ENCODE measurements around the gene TSNAXIP1.
A peak's percentile ranks its signal among the peaks of the same experiment; 100 is the strongest.

Gene TSNAXIP1

DNA sequence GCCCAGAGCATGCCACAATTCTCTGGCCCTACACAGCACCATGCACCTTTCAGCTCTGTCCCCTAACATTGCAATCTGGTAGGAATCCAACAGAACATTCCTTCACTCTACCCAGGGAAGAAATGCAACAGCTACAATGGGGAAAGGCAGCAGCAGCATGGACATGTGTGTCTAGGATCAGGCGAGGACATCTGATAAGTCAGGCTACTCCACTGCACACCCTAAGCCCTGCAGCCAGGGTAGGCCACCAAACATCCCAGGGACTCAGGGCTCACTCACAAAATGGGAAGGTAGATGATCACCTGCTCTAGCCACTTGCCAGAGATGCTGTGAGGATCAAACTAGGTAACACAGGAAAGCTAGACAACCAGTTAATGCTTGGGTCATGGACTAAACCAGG, 5.4 kb upstream of the TSNAXIP1 start:
- peak overlapping the region; percentile 71 for H3K4me2 ChIP-seq (ENCODE audit: low read depth, low read length, poor library complexity, severe bottlenecking)
- H3F3A ChIP-seq (ENCODE audit: low read depth) = no peaks in the 10 kb centered on the region
- H3K9ac ChIP-seq (ENCODE audit: low read depth, low read length, poor library complexity, severe bottlenecking) = peak overlapping the region; percentile 27
- H3K4me1 ChIP-seq (ENCODE audit: insufficient read depth, low read length, poor library complexity, severe bottlenecking) = peaks cover 54% of the 10 kb centered on the region
- peak overlapping the region; percentile 57 for H3K4me3 ChIP-seq (ENCODE audit: low read length, poor library complexity, severe bottlenecking)
- H3K27me3 ChIP-seq (ENCODE audit: insufficient read depth, low read length, poor library complexity, severe bottlenecking) = no peaks in the 10 kb centered on the region
- H3K79me2 ChIP-seq (ENCODE audit: insufficient read depth, low read length) = peaks cover 91% of the 10 kb centered on the region
- H3K9me2 ChIP-seq (replicated peaks; ENCODE audit: low read depth, low read length) = no peaks in the 10 kb centered on the region
- H4K20me1 ChIP-seq (ENCODE audit: insufficient read depth, low read length, poor library complexity, severe bottlenecking) = peaks cover 46% of the 10 kb centered on the region
- no peak overlapping the region for H2AFZ ChIP-seq (ENCODE audit: low read length)
- H3K9me3 ChIP-seq (ENCODE audit: insufficient read depth, low read depth, low read length) = no peaks in the 10 kb centered on the region
- no peak for TF ChIP-seq EZH2phosphoT487 (IDR thresholded peaks at IDR 0.05; ENCODE audit: borderline replicate concordance)
- TF ChIP-seq, protein P1, sequence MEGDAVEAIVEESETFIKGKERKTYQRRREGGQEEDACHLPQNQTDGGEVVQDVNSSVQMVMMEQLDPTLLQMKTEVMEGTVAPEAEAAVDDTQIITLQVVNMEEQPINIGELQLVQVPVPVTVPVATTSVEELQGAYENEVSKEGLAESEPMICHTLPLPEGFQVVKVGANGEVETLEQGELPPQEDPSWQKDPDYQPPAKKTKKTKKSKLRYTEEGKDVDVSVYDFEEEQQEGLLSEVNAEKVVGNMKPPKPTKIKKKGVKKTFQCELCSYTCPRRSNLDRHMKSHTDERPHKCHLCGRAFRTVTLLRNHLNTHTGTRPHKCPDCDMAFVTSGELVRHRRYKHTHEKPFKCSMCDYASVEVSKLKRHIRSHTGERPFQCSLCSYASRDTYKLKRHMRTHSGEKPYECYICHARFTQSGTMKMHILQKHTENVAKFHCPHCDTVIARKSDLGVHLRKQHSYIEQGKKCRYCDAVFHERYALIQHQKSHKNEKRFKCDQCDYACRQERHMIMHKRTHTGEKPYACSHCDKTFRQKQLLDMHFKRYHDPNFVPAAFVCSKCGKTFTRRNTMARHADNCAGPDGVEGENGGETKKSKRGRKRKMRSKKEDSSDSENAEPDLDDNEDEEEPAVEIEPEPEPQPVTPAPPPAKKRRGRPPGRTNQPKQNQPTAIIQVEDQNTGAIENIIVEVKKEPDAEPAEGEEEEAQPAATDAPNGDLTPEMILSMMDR (conservative IDR thresholded peaks at IDR 0.05; ENCODE audit: low read length) = no peak
- H3K36me3 ChIP-seq (ENCODE audit: insufficient read depth, low read length) = peaks cover 7% of the 10 kb centered on the region; the same call in 1 of the 2 replicates

DNA sequence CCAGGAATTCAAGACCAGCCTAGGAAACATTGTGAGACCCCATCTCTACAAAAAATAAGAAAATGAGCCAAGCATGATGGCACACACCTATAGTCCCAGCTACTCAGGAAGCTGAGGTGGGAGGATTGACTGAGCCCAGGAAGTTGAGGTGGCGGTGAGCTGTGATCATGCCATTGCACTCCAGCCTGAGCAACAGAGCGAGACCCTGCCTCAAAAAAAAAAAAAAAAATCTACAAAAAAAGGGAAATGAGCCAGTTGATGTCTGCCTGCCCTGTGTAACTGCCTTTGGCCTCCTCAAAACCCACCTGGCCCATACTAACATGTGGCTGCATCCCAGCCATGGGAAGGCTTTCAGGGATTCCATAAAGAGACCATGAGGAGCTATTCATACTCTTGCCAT, 4.8 kb upstream of the TSNAXIP1 start:
- Histone ChIP-seq H3K9me3 (ENCODE audit: insufficient read depth, low read depth, low read length) (no peaks in the 10 kb centered on the region), H3K9ac (ENCODE audit: low read depth, low read length, poor library complexity, severe bottlenecking) (peak overlapping the region; percentile 27), H3K4me2 (ENCODE audit: low read depth, low read length, poor library complexity, severe bottlenecking) (peak overlapping the region; percentile 71), H3K9me2 (replicated peaks; ENCODE audit: low read depth, low read length) (no peaks in the 10 kb centered on the region), H3K36me3 (ENCODE audit: insufficient read depth, low read length) (peaks cover 7% of the 10 kb centered on the region; the same call in 1 of the 2 replicates), H3K4me3 (ENCODE audit: low read length, poor library complexity, severe bottlenecking) (peak overlapping the region; percentile 57), H3K4me1 (ENCODE audit: insufficient read depth, low read length, poor library complexity, severe bottlenecking) (peaks cover 52% of the 10 kb centered on the region), H3K79me2 (ENCODE audit: insufficient read depth, low read length) (peaks cover 85% of the 10 kb centered on the region), H4K20me1 (ENCODE audit: insufficient read depth, low read length, poor library complexity, severe bottlenecking) (peaks cover 43% of the 10 kb centered on the region), H3K27me3 (ENCODE audit: insufficient read depth, low read length, poor library complexity, severe bottlenecking) (no peaks in the 10 kb centered on the region), H3F3A (ENCODE audit: low read depth) (no peaks in the 10 kb centered on the region), H2AFZ (ENCODE audit: low read length) (no peak overlapping the region)
- TF ChIP-seq EZH2phosphoT487 (IDR thresholded peaks at IDR 0.05; ENCODE audit: borderline replicate concordance) = no peak
- TF ChIP-seq, protein P1 (conservative IDR thresholded peaks at IDR 0.05; ENCODE audit: low read length) = no peak

DNA sequence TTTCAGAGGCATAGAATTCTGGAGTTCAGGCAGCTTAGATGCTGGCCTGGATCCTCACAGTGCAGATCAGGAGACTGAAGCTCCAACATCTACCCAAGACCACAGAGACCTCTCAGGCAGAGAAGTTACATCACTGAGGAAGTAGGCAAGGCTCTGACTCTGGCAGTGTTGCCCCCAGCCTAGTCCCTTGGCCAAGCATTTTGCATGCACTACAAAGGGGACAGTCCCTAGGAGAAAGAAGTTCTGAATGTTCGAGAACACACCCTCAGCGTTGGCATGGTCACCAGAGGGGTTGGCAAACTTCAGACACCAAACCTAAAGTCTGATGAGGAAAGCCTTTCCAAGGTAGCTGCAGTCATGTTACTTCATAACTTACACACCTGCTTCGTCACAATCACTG, 2.8 kb upstream of the TSNAXIP1 start:
- no peaks in the 10 kb centered on the region for H3F3A ChIP-seq (ENCODE audit: low read depth)
- no peaks in the 10 kb centered on the region for H3K9me3 ChIP-seq (ENCODE audit: insufficient read depth, low read depth, low read length)
- no peak overlapping the region for H2AFZ ChIP-seq (ENCODE audit: low read length)
- H3K4me3 ChIP-seq (ENCODE audit: low read length, poor library complexity, severe bottlenecking) = peak overlapping the region; percentile 93
- H3K4me1 ChIP-seq (ENCODE audit: insufficient read depth, low read length, poor library complexity, severe bottlenecking) = peaks cover 57% of the 10 kb centered on the region
- no peaks in the 10 kb centered on the region for H3K9me2 ChIP-seq (replicated peaks; ENCODE audit: low read depth, low read length)
- no peaks in the 10 kb centered on the region for H3K36me3 ChIP-seq (ENCODE audit: insufficient read depth, low read length)
- H4K20me1 ChIP-seq (ENCODE audit: insufficient read depth, low read length, poor library complexity, severe bottlenecking) = peaks cover 41% of the 10 kb centered on the region
- peak overlapping the region; percentile 98 for H3K4me2 ChIP-seq (ENCODE audit: low read depth, low read length, poor library complexity, severe bottlenecking)
- H3K9ac ChIP-seq (ENCODE audit: low read depth, low read length, poor library complexity, severe bottlenecking) = peak overlapping the region; percentile 85
- no peaks in the 10 kb centered on the region for H3K27me3 ChIP-seq (ENCODE audit: insufficient read depth, low read length, poor library complexity, severe bottlenecking)
- TF ChIP-seq, protein P1 (conservative IDR thresholded peaks at IDR 0.05; ENCODE audit: low read length) = no peak
- no peak for TF ChIP-seq EZH2phosphoT487 (IDR thresholded peaks at IDR 0.05; ENCODE audit: borderline replicate concordance)
- H3K79me2 ChIP-seq (ENCODE audit: insufficient read depth, low read length) = peaks cover 70% of the 10 kb centered on the region

Data from Loucy (cell line).